LHCN-M2 (cell line): Measurements from ENCODE around the gene PDZRN3. TPM values are rescaled to one million over a fixed set of nuclear protein-coding genes. Genes with fewer than 3 reads are reported as not detected.

Experiments
- DNase-seq: peaks from one replicate; pipeline ENCODE4 v3.0.0-alpha.2; 2012; ENCODE audit warnings: low read depth
- total RNA-seq: library from RNA; depleted of rRNA; stranded (reverse); fragments of >200 nt; gene quantifications from 2 replicates; pipeline ENCODE4 v1.2.3, GENCODE V29; 2014

The PDZRN3 gene
- total RNA-seq, 1 experiment from 2014 or later: 6.7 TPM

DNA sequence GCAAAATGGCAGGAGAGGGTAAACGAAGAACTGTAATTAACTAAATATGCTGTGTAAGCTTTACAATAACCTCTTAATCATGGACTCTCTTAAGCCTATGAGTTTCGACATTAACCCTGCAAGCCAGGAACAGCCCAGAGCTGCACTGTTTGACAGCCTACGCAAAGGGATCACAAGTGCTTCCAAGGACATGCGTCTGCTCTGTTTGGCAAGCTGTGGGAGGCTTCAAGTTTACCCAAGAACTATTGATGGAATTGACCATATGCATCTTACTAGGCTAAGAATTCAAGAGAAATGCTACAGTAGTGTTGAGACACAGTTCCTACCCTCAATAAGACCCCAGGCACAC, 66.0 kb downstream of the PDZRN3 start:
- no peak for DNase-seq

DNA sequence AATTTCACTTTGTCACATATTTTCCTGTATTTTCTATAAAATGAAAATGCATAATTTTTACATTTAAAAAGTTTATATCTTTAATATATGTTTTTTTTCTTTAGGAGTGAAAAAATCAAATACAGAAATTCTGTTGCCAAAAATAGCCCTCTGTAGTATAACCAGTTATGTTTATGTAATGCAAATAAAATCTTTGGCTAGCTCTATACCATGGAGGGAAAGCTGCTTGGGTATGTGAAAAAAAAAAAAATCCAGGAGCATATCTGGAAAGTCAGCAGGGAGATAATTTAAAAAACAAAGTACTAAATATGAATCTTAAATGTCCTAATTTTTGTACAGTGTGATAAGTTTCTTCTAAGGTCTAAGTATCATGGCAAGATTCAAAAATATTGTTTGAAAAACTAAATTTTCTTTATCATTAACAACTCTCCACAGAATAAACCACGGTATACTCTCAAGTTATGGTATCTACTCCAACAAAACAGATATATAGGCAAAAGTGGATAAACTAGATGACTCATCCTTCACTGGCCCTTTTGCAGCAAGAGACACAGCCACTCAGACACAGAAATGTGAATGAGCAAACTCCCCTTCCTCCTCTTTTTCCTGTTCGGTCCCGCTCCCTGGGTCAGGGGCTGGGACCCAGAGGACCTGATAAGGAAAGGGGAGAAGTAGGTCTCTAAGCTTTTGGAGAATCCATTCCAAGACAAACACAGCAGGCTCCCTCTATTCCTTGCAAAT, 66.6 kb downstream of the PDZRN3 start:
- DNase-seq: peak; percentile 33

DNA sequence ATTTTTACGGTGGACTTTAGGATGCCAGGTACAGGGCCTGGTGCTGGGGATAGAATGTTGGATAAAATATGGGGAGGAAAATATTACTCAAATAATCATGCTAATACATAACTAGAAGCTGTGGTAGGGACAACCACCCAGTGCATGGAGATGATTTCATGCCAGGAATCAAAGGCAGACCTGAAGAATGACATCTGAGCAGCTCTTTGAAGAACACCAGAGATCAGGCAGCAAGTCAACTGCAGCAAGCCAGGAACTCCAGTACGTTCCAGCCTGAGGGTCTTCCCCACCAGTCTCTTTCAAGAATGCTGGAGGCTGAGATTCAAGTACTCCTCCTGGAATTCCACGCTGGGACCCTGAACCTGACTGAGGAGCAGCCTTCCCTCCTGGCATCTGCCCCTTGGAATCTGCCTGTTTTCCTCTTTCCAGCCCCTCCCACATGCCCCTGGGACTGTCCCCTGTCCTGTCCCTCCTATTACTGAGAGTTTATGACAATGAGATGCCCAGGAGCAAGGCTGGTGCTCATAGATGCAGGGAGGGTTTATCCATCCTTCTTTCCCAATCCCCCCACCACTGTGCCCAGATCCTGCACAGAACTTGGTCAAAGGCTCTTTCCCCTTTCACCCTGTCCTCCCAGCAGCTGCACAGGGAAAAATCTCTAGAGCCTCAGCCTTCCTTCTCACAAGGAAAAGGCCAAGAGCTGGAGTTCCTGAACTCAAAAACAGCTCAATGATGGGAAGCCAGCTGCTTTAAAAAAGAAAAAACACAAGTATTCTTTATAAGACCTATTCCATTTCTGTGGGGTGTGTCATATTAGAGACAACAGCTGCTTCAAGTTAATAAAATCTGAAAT, 68.0 kb downstream of the PDZRN3 start:
- peak; percentile 89 for DNase-seq

DNA sequence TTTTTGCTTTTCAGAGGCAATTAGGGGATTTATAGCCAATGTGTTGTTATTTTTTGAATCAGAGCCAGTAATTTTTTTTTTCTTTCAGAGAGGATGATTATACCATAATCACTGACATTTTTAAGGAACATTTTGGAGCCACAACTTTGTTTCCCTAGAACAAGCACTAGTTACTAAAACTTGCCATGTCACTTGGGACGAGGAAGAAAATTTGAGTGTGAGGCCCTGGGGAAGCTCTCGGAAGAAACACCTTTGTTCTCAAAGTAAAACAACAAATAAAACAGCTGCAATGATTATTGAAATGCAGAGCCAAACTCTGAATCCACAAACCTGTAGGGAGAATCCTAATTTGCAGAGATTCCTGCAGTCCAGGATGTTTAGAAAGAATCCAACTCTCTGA, 69.7 kb downstream of the PDZRN3 start:
- DNase-seq: no peak

DNA sequence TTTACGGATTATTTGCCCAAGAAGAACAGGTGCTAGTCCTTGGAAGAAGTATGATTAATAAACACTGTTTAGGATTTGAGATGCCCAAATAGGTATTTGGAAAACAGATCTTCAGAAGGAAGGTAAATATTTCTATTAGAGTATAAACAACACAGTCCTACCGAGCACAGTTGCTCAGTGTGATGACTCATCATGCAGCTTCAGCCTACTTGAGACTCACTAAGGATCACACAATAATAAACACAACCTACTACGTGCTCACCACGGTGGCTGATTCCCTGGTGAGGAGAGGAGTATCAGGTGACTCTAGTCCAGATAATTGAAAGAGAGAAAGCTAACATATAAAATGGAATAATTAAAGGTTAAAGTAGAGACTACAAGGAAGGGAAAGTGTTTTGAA, 72.0 kb downstream of the PDZRN3 start:
- peak; percentile 61 for DNase-seq

DNA sequence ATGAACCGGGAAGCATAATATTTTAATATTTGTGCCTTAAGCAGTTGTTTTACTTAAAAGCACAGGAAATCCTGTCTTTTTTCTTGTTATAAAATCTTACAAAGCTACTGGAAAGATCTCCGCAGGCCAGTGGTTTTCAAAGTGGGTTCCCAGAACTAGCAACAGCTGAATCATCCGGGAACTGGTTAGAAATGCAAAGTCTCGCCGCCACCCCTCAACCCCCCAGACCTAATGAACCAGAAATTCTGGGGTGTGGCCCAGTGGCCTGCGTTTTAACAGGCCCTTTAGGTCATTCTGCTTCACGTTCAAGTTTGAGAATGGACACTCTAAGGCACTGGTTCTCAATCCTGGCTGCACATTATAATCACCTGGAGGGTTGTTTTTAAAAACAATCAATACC, 74.7 kb downstream of the PDZRN3 start:
- no peak for DNase-seq

DNA sequence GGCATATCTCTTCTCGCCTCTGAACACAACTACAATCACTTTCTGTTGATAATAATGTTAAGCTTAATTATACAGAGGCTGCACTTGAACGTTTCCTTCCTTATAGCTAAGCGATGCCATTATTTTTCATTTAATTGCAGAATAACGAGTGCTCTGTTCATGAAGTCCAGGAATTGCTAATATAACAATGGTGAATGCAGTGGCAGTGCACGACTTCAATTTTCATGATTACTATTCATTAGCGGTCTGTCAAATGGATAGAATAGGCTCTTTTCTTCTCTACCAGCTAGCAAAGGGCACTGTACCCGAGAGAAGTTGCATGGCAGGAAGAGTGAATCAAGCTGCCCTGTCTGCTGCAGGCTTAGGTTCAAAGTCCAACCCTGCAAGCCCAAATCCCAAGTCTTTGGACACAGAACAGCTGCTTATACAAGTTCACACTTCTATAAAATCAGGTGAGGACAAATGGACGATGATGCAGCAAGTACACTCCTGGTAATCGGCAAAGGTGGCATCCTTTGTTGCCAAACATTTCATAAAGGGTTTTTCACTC, 75.6 kb downstream of the PDZRN3 start:
- no peak for DNase-seq

DNA sequence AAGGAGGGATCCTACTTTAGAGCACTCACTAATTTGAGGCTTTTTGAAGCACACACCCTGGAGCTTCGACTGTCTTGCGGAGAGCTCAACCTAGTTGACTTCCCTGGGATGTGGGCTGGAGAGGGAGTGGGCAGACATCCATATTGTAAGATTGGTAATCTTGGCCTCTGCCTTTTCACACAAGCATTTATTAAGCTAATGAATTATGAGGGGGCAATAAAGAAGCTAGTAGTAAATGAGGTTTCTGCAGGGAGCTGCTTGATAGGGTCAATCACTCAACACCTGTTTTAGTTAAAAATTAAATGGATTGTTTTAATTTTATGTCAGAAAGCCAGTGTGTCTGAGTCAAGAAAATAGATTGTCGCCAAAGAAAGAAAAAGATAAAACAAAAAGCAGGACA, 76.3 kb downstream of the PDZRN3 start:
- no peak for DNase-seq

DNA sequence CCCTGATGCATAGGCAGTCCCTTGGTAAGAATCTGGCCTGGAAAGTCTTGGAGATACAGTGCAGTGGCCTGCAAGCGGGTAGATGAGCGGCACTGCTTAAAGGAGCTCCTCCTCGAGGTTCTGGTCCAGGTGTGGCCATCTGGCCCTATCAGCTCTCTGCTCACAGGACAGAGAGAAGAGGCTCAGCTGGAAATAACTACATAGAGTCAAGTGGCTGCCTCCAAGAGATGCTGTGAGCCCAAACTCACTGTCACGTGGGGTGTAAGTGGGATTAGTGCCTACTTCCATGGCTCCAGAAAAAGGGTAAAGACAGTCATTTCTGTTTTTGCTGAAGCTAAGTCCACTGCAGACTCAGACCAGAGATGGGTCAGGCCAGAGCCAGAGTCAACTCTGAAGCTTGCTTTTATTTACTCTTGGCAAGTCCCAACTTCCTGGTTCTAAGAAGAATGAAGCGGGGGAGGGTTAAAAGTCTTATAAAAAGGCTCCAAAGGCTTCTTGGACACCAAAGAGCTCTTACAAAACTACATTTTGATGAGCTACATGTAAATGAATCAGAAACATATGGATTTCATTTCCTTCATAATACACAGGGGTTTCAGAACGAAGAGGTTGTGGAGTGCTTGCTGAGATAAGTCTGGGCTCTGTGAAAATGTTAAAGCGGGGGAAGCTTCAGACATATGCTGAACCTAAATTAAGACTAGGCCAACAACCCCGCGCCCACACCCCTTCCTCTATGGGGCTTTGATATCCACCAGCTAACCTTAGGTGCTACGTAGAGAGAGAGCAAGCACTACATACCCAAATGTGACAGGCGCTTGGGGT, 77.1 kb downstream of the PDZRN3 start:
- DNase-seq: peak; percentile 34

DNA sequence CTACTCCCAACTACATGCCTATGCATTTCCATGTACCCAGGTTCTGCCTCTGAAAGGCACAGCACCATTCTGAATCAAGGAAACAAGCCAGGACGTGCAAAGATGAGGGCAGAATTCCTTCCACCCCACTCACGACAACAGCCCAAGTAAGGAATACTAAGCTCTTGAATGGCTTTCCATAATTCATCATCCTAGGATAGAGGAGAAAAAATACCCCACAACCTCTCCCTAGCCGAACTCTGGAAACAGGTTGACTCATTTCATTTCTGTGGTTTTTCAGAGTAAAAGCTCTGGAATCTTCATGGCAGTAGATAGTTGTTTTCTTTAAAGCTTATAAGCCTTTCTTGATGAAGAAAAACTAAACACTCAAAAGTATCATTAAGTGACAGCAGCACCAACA, 77.8 kb downstream of the PDZRN3 start:
- peak; percentile 92 for DNase-seq

DNA sequence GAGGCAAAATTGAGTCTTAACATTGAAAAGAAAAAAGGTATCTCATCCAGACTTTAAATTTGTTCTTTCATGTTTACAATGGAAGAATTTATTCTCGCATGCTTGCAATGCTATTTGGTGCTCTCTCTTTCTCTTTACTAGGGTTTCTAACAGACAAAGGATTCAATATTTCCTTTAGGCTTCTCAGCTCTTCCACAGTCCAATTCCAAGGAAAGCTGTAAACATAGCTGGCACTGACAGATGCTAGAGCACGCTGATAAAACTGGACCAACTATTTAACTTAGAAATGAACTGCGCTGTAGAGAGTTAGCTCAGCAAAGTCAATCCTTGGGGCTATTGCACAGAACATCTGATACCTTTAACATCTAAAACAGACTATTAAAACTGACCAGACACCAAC, 81.3 kb downstream of the PDZRN3 start:
- DNase-seq: no peak

DNA sequence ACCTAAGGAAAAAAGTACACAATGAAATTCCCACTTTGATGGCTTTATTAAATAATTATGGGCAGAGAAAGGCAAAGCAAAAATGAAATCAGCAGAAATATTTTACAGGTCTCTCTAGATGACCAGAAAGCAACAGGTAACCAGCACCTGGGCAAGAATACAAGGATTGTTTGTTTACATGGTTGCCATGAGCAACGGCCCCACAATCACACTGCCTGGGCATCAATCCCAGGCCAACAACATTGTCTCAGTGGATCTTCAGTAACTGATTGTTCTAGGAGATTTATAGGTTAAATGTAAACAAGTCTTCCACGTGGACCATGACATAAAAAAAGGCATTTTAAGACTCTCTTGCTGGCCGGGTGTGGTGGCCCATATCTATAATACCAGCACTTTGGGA, 82.6 kb downstream of the PDZRN3 start:
- DNase-seq: no peak

DNA sequence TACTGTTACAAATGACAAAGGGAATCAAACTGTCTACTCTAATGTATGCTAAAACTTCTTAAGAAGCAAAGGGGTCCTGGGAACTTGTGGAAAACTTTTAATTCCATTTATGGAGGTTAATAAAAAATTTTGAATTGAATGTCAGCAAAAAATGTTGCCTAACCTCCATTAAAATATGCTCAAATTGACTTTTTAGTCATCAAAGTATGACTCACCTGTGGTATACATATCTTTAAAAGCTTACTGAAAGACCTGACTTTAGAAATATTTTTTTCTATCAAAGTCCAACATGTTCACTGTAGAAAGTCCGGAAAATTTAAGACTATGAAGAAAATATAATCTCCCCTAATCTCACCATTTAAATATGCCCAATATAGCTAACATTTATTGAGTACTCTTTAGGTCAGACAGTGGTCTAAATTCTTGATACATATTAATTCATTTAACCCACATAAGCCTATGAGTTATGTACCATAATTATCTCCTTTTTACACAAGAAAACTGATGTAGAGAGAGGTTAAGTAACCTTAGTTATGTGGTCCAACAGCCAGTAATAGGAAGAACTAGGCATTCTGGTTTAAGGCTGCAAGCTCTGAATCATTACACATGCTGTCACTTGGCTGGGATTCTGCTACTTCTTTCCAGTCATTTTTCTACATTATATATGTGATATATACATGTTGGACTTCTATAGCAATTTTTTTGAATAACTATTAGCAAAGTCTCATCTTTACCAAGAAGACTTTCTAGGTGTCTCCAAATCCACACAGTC, 83.6 kb downstream of the PDZRN3 start:
- DNase-seq: peak; percentile 55

DNA sequence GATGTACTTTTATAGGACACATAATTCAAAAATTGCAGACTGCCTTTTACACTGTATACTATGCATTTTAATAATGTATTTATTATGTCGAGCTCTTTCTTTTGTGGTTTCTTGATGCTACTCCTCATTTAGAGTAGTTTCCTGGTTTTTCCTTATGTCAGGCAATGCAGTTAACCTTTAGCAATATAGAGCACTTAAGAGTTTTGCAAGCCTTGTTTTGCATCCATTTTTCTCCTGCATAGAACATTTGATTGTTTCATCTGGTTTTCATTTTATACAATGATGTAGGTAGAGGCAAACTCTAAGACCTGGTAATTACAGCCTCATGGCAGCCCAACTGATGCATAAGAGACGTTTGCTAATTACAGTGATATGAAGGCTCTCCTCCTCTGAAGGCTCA, 86.3 kb downstream of the PDZRN3 start:
- DNase-seq: no peak

DNA sequence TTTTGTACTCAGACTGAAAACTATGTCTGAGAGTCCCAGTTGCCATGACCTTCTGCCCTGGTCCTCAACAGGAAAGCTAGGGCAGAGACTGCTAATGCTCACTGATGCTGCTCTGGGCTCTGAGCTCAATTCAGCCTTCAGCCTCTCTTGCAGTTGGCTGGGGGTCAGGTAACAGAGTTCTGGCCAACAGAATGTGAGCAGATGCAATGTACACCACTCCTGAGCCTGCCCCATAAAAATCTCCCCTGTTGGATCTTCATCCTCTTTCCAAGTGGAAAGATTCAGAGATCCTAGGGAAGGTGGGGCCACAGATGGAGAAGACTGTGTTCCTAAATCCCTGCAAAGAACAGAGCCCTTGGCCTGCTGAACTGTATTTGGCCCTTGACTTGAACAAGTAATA, 87.8 kb downstream of the PDZRN3 start:
- no peak for DNase-seq

DNA sequence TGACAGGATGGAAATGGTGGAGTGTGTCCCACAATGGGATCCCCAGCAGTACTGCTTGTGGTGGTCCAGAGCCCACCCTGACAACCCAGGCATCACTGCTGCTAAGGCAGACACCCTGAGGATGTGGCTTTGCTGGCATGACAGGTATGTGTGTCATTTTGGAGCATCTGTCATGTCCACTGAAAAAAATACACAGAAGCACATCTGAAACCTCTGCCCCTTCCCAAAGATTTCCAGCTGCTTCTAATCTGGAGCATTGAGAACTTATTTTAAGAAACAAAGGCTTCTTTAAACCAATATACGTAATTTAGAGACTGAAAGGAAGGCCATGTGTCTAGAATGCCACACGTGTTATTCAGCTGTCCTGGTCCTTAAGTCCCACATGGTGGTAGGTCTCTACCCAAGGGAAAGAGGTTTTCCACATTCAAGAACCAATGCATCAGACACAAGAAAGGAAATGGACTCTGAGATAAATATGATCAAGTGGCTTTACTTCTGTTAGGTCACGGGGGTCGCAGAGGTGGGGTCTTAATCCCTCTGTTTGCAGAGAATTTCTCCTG, 88.3 kb downstream of the PDZRN3 start:
- peak; percentile 10 for DNase-seq

DNA sequence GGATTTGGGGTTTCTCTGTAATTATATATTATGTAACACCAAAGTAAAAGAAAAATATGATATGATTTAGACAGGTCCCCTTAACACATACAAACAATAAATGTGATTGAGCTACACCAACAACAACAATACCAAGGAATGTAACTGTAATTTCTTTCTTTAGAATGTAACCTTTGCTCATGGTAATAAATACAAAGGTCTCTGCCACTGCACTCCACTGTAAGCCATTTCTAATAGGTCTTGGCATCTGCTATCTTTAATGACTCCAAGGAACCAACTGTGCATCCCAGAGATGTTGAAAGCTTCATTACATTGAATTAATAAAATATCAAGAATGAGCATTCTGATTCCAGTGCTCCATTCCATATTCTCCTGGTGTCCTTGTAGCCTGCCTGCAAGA, 88.8 kb downstream of the PDZRN3 start:
- no peak for DNase-seq

DNA sequence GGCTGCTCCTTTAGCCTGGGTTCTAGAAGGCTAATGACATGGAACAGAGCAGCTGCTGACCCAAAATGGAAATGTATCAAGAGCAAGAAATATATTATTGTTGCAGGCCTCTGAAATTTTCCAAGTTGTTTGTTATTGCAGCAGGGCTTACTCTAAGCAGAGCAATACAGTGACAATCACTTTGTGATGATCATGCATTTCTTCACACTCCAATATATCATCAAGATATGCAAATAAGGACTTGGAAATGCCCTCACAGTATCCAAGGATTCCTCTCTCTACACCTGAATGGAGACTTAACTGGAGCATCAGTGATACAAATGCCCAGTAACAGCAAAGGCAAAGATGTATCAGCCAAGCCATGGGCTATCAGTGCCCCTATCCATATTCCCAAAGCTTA, 89.6 kb downstream of the PDZRN3 start:
- no peak for DNase-seq

DNA sequence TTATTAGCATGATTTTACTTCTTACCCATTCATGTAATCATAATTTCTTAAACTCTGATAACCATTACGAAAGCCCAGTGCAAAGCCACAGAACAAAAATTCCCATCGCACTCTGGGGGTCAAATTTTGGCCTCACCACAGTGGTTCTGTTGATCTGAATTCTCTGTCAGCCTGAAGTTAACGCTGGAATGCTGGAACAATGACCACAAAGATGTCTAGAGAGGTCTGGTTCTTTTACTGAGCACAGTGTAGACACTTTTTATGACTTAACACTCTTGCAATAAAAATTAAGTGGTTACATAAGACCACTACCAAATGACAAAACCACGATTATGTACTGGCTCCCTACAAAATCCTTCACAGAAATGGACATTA, 94.7 kb downstream of the PDZRN3 start:
- peak; percentile 52 for DNase-seq

DNA sequence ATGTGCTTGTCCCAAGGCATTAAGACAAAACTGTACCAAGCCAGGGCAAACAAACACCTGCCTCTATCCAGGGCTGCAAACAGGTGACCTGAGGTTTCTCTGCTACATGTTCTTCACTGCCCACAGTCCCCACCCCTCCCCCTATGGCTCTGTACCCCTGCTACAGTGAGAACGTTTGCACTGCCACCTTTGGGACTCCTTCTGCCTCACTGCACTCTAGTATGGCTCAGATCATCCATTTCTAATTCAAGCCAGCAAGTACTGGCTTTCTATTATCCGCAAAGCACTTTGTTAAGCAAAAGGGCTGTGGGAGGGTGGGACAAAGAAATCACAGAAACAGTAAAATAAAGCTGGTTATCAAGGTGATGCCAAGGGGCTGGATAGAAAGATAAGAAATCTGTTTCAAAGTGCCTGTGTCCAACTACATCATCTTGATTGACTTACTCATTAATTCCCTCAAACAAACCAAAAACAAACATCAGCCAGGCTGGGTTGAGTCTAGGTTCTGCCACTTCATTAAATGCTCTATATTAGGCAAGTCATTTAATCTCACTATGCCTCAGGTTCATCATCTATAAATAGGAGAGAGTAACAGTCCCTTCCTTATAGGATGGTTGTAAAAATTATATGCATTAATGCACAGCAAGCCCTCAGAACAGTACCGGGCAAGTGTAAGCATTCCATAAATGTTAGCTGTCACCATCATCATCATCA, 95.3 kb downstream of the PDZRN3 start:
- no peak for DNase-seq
